GM18951 (cell line): ENCODE results near the gene PRKACA.

Source experiments
- POLR2A ChIP-seq: IDR thresholded peaks from 4 replicates; pipeline ENCODE4 v1.6.1; 2011; ENCODE audit warnings: mild to moderate bottlenecking; ENCODE audit not compliant: insufficient read length, insufficient read depth; ENCODE audit errors: extremely low read depth
- in situ Hi-C: fragments of 300-500 bp; cut with MboI; formaldehyde crosslinking; loops from one replicate; pipeline ENCODE4 v1.12.0; 2022; ENCODE audit warnings: low sequenced_read_pairs, mixed read lengths, inconsistent platforms; ENCODE audit not compliant: unreplicated experiment

Gene PRKACA

GRCh38 chr19:14117668-14118164 lies at the start of gene PRKACA:
Gene PRKACA (minus strand): TSS chr19:14117762. CDS start chr19:14117547, 215 bp downstream.
- in situ Hi-C loops = no loop called here
- peak; percentile 4 for TF ChIP-seq POLR2A

GRCh38 chr19:14166999-14167575 lies 49.5 kb upstream of the PRKACA start:
- in situ Hi-C loops = no loop called here
- TF ChIP-seq POLR2A = no peak

- no peak for TF ChIP-seq POLR2A
- in situ Hi-C loops = no loop called here
These were observed 48.6 kb upstream of the PRKACA start for GRCh38 chr19:14165990-14166830.

- in situ Hi-C loops = no loop called here
- no peak for TF ChIP-seq POLR2A
These were observed 47.3 kb upstream of the PRKACA start for GRCh38 chr19:14164724-14165493.

GRCh38 chr19:14164082-14164481 lies 46.5 kb upstream of the PRKACA start:
- in situ Hi-C loops = no loop called here
- no peak for TF ChIP-seq POLR2A

GRCh38 chr19:14162871-14163297 lies 45.3 kb upstream of the PRKACA start:
- in situ Hi-C loops = no loop called here
- no peak for TF ChIP-seq POLR2A

- no peak for TF ChIP-seq POLR2A
- in situ Hi-C loops = no loop called here
These were observed 43.7 kb upstream of the PRKACA start for GRCh38 chr19:14161305-14161704.

GRCh38 chr19:14160017-14160703 lies 42.6 kb upstream of the PRKACA start:
- in situ Hi-C loops = no loop called here
- no peak for TF ChIP-seq POLR2A

- no peak for TF ChIP-seq POLR2A
- in situ Hi-C loops = no loop called here
These were observed 41.5 kb upstream of the PRKACA start for GRCh38 chr19:14159059-14159458.

GRCh38 chr19:14158276-14159023 lies 40.9 kb upstream of the PRKACA start:
- in situ Hi-C loops = no loop called here
- no peak for TF ChIP-seq POLR2A

- in situ Hi-C loops = no loop called here
- TF ChIP-seq POLR2A = no peak
These were observed 39.6 kb upstream of the PRKACA start for GRCh38 chr19:14156971-14157717.
